A549 (cell line): ENCODE results near the gene GRIN2B.

Experiments used
- CHD4 ChIP-seq: fragments of 200-600 bp; sonication (generic); IDR thresholded peaks from 2 replicates; pipeline ENCODE4 v1.6.1; 2016; ENCODE audit warnings: antibody characterized with exemption, mild to moderate bottlenecking, borderline replicate concordance
- EP300 ChIP-seq, 2 experiments: fragments of >200 bp; sonication (Bioruptor Twin); formaldehyde crosslinking; IDR thresholded peaks; 2 replicates in 1 of 2; 3 replicates in 1 of 2; pipeline ENCODE4 v1.6.1; 2016 to 2017
- POLR2A ChIP-seq: IDR thresholded peaks from 2 replicates; pipeline ENCODE4 v1.6.1; 2012; ENCODE audit warnings: mild to moderate bottlenecking, low read length
- TFCP2L1 ChIP-seq: fragments of 250-450 bp; sonication (Bioruptor Pico); IDR thresholded peaks from 2 replicates; pipeline ENCODE4 v1.5.0; 2021; ENCODE audit warnings: mild to moderate bottlenecking
- ZFP36 ChIP-seq: fragments of 450-650 bp; IDR thresholded peaks from 2 replicates; pipeline ENCODE4 v1.6.1; 2014; ENCODE audit warnings: borderline replicate concordance; ENCODE audit not compliant: partially characterized antibody
- TF ChIP-seq, protein P1 (sequence below): fragments of >200 bp; sonication (Bioruptor Twin); formaldehyde crosslinking; IDR thresholded peaks from 3 replicates; pipeline ENCODE4 v1.5.1; 2016
- TF ChIP-seq, protein P2 (sequence below): IDR thresholded peaks from 2 replicates; pipeline ENCODE4 v1.6.1; 2012

GRCh38 chr12:14018080-14018479 is 36.7 kb upstream of the GRIN2B start:
- no peak for TF ChIP-seq POLR2A
- TF ChIP-seq TFCP2L1 (CRISPR knock-in tag) = no peak
- TF ChIP-seq CHD4 = no peak
- TF ChIP-seq, protein P1, sequence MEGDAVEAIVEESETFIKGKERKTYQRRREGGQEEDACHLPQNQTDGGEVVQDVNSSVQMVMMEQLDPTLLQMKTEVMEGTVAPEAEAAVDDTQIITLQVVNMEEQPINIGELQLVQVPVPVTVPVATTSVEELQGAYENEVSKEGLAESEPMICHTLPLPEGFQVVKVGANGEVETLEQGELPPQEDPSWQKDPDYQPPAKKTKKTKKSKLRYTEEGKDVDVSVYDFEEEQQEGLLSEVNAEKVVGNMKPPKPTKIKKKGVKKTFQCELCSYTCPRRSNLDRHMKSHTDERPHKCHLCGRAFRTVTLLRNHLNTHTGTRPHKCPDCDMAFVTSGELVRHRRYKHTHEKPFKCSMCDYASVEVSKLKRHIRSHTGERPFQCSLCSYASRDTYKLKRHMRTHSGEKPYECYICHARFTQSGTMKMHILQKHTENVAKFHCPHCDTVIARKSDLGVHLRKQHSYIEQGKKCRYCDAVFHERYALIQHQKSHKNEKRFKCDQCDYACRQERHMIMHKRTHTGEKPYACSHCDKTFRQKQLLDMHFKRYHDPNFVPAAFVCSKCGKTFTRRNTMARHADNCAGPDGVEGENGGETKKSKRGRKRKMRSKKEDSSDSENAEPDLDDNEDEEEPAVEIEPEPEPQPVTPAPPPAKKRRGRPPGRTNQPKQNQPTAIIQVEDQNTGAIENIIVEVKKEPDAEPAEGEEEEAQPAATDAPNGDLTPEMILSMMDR = no peak
- TF ChIP-seq, protein P2, sequence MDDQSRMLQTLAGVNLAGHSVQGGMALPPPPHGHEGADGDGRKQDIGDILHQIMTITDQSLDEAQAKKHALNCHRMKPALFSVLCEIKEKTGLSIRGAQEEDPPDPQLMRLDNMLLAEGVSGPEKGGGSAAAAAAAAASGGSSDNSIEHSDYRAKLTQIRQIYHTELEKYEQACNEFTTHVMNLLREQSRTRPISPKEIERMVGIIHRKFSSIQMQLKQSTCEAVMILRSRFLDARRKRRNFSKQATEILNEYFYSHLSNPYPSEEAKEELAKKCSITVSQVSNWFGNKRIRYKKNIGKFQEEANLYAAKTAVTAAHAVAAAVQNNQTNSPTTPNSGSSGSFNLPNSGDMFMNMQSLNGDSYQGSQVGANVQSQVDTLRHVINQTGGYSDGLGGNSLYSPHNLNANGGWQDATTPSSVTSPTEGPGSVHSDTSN = no peak
- TF ChIP-seq ZFP36 = no peak
- no peak for TF ChIP-seq EP300 (IDR thresholded peaks at IDR 0.05)
